Prostate gland (tissue), 2 donors: ENCODE measurements around the gene FREM2.

Experiments used
- CTCF ChIP-seq, 4 experiments: fragments of 200-600 bp in 2 of 4; fragments of 450-650 bp in 2 of 4; sonication (generic) in 2 of 4; IDR thresholded peaks; 1 replicate in 3 of 4; 2 replicates in 1 of 4; pipeline ENCODE4 v1.5.1; 2016 to 2019; ENCODE audit warnings: antibody characterized with exemption in 4 of 4, mild to moderate bottlenecking in 2 of 4, moderate library complexity in 2 of 4
- POLR2A ChIP-seq: fragments of 450-650 bp; IDR thresholded peaks from one replicate; pipeline ENCODE4 v1.6.1; 2016; ENCODE audit warnings: antibody characterized with exemption, mild to moderate bottlenecking
- POLR2AphosphoS5 ChIP-seq: sonication (generic); formaldehyde crosslinking; IDR thresholded peaks from one replicate; pipeline ENCODE4 v1.6.1; 2017; ENCODE audit warnings: antibody characterized with exemption

- TF ChIP-seq POLR2AphosphoS5 = no peak
- no peak for TF ChIP-seq CTCF (IDR thresholded peaks at IDR 0.05)
- no peak for TF ChIP-seq POLR2A
These were observed 211.6 kb downstream of the FREM2 start for GRCh38 chr13:38898481-38898880.
